ENCODE measurements around the gene KCNMA1.

Gene KCNMA1

GRCh38 chr10:77309509-77309908 lies 328.1 kb downstream of the KCNMA1 start:
- Histone ChIP-seq H3K36me3 (ENCODE audit: control insufficient read depth, insufficient read depth, low read length) (no peaks in the 10 kb centered on the region), H3K9me3 (ENCODE audit: control insufficient read depth, insufficient read depth, low read length) (no peaks in the 10 kb centered on the region), H3K4me1 (ENCODE audit: control insufficient read depth, insufficient read depth, low read length) (peaks cover 8% of the 10 kb centered on the region)

DNA sequence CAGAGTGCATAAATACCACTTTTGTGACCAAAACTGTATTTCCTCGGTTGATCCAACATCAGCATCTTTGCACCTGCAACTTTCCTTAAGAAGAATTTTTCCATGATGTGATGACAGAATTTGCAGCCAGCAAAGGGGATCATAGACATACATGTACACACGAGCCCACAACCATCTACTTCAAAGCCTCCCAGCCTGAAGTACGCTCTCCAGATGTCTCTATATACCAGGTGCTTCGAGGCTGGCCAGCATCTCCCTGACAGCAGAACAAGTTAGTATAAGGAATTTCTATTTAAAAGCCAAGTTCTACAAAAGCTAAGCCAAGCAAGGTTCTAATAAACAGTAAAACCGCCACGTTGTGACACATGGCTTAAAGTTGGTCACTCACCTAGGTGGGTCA lies 328.5 kb downstream of the KCNMA1 start:
- Histone ChIP-seq H3K4me1 (ENCODE audit: control insufficient read depth, insufficient read depth, low read length) (peaks cover 4% of the 10 kb centered on the region), H3K27me3 (ENCODE audit: control insufficient read depth, insufficient read depth, low read length) (no peaks in the 10 kb centered on the region), H3K9me3 (ENCODE audit: control insufficient read depth, insufficient read depth, low read length) (no peaks in the 10 kb centered on the region), H3K9ac (ENCODE audit: low read depth, low read length) (no peak overlapping the region), H3K4me3 (ENCODE audit: low read depth, low read length) (no peak overlapping the region), H3K36me3 (ENCODE audit: control insufficient read depth, insufficient read depth, low read length) (no peaks in the 10 kb centered on the region)

More at GRCh38 chr10:77309509-77309908, 328.1 kb downstream of the KCNMA1 start:
- no peak overlapping the region for H3K4me3 ChIP-seq (ENCODE audit: low read depth, low read length)
- H3K27me3 ChIP-seq (ENCODE audit: control insufficient read depth, insufficient read depth, low read length) = no peaks in the 10 kb centered on the region
- no peak overlapping the region for H3K9ac ChIP-seq (ENCODE audit: low read depth, low read length)

GRCh38 chr10:77308084-77308732 lies 329.4 kb downstream of the KCNMA1 start:
- no peaks in the 10 kb centered on the region for H3K36me3 ChIP-seq (ENCODE audit: control insufficient read depth, insufficient read depth, low read length)
- H3K4me3 ChIP-seq (ENCODE audit: low read depth, low read length) = no peak overlapping the region
- no peaks in the 10 kb centered on the region for H3K9me3 ChIP-seq (ENCODE audit: control insufficient read depth, insufficient read depth, low read length)
- H3K9ac ChIP-seq (ENCODE audit: low read depth, low read length) = no peak overlapping the region
- H3K4me1 ChIP-seq (ENCODE audit: control insufficient read depth, insufficient read depth, low read length) = no peaks in the 10 kb centered on the region
- H3K27me3 ChIP-seq (ENCODE audit: control insufficient read depth, insufficient read depth, low read length) = no peaks in the 10 kb centered on the region

DNA sequence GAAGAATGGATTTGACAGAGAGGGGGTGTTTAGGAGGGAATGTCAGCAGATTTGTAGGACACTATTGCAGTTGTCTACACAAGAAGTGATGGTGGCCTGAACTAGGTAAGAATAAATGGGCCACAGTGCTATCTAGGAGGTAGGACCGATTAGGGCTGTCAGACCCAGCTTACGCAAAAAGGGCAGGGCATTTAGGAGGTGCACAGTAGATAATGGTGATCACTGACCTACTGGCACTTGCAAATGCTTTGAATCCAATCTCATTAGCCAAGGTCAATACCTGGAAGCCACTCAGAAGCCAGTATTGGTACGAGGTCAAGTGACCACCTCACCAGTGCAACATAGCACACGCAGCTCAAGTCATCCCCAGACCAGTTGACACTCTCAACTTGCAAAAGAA lies 330.9 kb downstream of the KCNMA1 start:
- no peaks in the 10 kb centered on the region for H3K9me3 ChIP-seq (ENCODE audit: control insufficient read depth, insufficient read depth, low read length)

DNA sequence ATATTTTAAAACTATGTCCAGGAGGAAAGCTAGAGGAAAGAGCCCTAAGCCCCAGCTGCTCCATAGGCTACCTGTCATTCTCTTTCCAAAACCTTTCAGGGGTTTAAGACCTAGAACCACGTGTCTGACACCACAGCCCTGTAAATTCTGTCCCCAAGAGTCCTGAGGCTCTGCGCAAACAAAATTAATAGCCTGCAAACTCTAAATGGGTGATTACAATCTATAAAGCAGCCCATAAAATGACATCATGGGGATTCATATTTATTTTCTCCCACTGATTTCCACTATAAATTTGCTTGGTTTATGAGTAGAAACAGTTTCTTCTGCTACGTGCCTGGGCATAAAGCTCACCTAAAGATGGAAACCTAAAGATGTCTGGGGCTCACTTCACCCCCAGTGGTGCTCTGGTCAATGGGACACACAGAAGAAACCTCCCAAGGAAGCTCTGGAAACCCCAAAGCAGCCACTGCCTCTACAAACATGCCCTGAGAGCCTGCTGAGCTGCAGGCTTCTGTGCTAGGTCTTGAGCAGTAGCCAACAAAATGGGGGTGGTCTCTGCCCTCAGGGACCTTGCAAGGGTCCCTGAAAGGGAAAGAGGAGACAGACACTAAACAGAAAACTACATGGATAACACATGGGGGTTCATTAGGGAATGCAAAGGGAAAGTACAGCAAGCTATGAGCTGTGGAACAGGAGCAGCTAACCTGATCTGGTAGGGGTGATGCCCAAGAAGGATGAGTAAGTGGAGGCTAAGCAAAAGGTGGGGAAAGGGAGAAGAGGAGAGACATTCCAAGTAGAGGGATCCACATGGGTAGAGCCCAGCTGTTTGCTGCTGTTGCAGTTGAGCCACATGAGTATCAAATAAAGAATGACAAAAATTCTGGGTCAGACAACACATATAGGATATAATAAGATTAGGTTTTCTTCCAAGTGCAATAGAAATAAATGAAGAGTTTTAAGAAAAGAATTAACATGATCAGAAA lies 331.7 kb downstream of the KCNMA1 start:
- peaks cover 2% of the 10 kb centered on the region for H3K36me3 ChIP-seq (ENCODE audit: control insufficient read depth, insufficient read depth, low read length)
- no peak overlapping the region for H3K9ac ChIP-seq (ENCODE audit: low read depth, low read length)
- no peaks in the 10 kb centered on the region for H3K9me3 ChIP-seq (ENCODE audit: control insufficient read depth, insufficient read depth, low read length)
- H3K27me3 ChIP-seq (ENCODE audit: control insufficient read depth, insufficient read depth, low read length) = no peaks in the 10 kb centered on the region
- H3K4me1 ChIP-seq (ENCODE audit: control insufficient read depth, insufficient read depth, low read length) = no peaks in the 10 kb centered on the region
- no peak overlapping the region for H3K4me3 ChIP-seq (ENCODE audit: low read depth, low read length)

More for the DNA sequence above, 330.9 kb downstream of the KCNMA1 start:
- Histone ChIP-seq H3K4me3 (ENCODE audit: low read depth, low read length) (no peak overlapping the region), H3K27me3 (ENCODE audit: control insufficient read depth, insufficient read depth, low read length) (no peaks in the 10 kb centered on the region), H3K4me1 (ENCODE audit: control insufficient read depth, insufficient read depth, low read length) (no peaks in the 10 kb centered on the region), H3K9ac (ENCODE audit: low read depth, low read length) (no peak overlapping the region), H3K36me3 (ENCODE audit: control insufficient read depth, insufficient read depth, low read length) (peaks cover 2% of the 10 kb centered on the region)

DNA sequence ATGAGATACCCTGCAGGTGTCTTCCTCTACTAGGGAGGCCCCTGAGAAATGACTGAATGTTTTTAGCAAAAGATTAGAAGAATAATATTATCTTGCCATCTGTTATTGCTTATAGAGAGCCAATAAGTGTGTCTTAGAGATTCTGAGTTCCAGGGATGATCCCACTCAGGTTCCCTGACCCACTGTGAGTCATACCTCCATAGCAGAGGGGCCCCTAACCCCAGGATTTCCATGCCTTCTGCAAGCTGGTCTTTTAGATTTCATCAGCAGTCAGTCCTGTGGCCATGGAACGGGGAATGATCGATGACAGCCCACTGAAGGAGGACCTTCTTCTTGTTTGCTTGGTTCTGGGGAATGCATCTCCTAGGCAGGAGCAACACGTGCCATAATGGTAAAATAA lies 333.4 kb downstream of the KCNMA1 start:
- Histone ChIP-seq H3K4me3 (ENCODE audit: low read depth, low read length) (no peak overlapping the region), H3K9ac (ENCODE audit: low read depth, low read length) (no peak overlapping the region), H3K4me1 (ENCODE audit: control insufficient read depth, insufficient read depth, low read length) (no peaks in the 10 kb centered on the region), H3K36me3 (ENCODE audit: control insufficient read depth, insufficient read depth, low read length) (peaks cover 2% of the 10 kb centered on the region), H3K9me3 (ENCODE audit: control insufficient read depth, insufficient read depth, low read length) (no peaks in the 10 kb centered on the region), H3K27me3 (ENCODE audit: control insufficient read depth, insufficient read depth, low read length) (no peaks in the 10 kb centered on the region)

GRCh38 chr10:77301305-77301730 lies 336.3 kb downstream of the KCNMA1 start:
- H3K9me3 ChIP-seq (ENCODE audit: control insufficient read depth, insufficient read depth, low read length) = no peaks in the 10 kb centered on the region
- no peak overlapping the region for H3K9ac ChIP-seq (ENCODE audit: low read depth, low read length)
- no peaks in the 10 kb centered on the region for H3K4me1 ChIP-seq (ENCODE audit: control insufficient read depth, insufficient read depth, low read length)
- H3K4me3 ChIP-seq (ENCODE audit: low read depth, low read length) = no peak overlapping the region
- H3K36me3 ChIP-seq (ENCODE audit: control insufficient read depth, insufficient read depth, low read length) = peaks cover 2% of the 10 kb centered on the region
- H3K27me3 ChIP-seq (ENCODE audit: control insufficient read depth, insufficient read depth, low read length) = no peaks in the 10 kb centered on the region

- Histone ChIP-seq H3K36me3 (ENCODE audit: control insufficient read depth, insufficient read depth, low read length) (peaks cover 2% of the 10 kb centered on the region), H3K9me3 (ENCODE audit: control insufficient read depth, insufficient read depth, low read length) (no peaks in the 10 kb centered on the region), H3K4me3 (ENCODE audit: low read depth, low read length) (no peak overlapping the region), H3K9ac (ENCODE audit: low read depth, low read length) (no peak overlapping the region), H3K4me1 (ENCODE audit: control insufficient read depth, insufficient read depth, low read length) (no peaks in the 10 kb centered on the region), H3K27me3 (ENCODE audit: control insufficient read depth, insufficient read depth, low read length) (no peaks in the 10 kb centered on the region)
Measured at GRCh38 chr10:77300682-77301302, 336.8 kb downstream of the KCNMA1 start.

DNA sequence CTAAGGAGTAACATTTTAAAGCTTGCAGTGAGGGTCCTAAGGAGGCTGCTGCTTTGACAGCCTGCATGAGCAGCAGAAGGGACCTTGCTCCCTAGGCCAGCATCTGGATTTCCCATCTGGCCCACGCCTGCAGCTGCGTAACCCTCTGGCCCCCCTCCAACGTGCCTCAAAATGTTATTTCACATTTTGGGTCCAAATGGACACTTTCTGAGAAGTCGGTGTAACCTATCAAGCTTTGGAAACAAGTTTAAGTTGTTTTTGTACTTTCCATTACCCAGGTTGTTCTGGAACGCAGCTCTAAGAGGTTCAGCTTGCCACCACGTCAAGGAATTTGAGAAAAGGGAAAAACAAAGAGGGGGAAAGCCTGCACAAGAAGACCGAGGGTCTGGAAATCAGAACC lies 338.3 kb downstream of the KCNMA1 start:
- no peaks in the 10 kb centered on the region for H3K4me1 ChIP-seq (ENCODE audit: control insufficient read depth, insufficient read depth, low read length)
- H3K9me3 ChIP-seq (ENCODE audit: control insufficient read depth, insufficient read depth, low read length) = no peaks in the 10 kb centered on the region
- H3K27me3 ChIP-seq (ENCODE audit: control insufficient read depth, insufficient read depth, low read length) = no peaks in the 10 kb centered on the region
- H3K9ac ChIP-seq (ENCODE audit: low read depth, low read length) = no peak overlapping the region
- H3K36me3 ChIP-seq (ENCODE audit: control insufficient read depth, insufficient read depth, low read length) = peaks cover 2% of the 10 kb centered on the region
- H3K4me3 ChIP-seq (ENCODE audit: low read depth, low read length) = no peak overlapping the region

GRCh38 chr10:77297393-77297739 lies 340.2 kb downstream of the KCNMA1 start:
- Histone ChIP-seq H3K4me3 (ENCODE audit: low read depth, low read length) (no peak overlapping the region), H3K9ac (ENCODE audit: low read depth, low read length) (no peak overlapping the region), H3K36me3 (ENCODE audit: control insufficient read depth, insufficient read depth, low read length) (peaks cover under 1% of the 10 kb centered on the region), H3K4me1 (ENCODE audit: control insufficient read depth, insufficient read depth, low read length) (no peaks in the 10 kb centered on the region), H3K27me3 (ENCODE audit: control insufficient read depth, insufficient read depth, low read length) (no peaks in the 10 kb centered on the region), H3K9me3 (ENCODE audit: control insufficient read depth, insufficient read depth, low read length) (no peaks in the 10 kb centered on the region)

- no peaks in the 10 kb centered on the region for H3K4me1 ChIP-seq (ENCODE audit: control insufficient read depth, insufficient read depth, low read length)
Measured at GRCh38 chr10:77296534-77297392, 340.8 kb downstream of the KCNMA1 start.

More at GRCh38 chr10:77296534-77297392, 340.8 kb downstream of the KCNMA1 start:
- no peaks in the 10 kb centered on the region for H3K36me3 ChIP-seq (ENCODE audit: control insufficient read depth, insufficient read depth, low read length)
- H3K27me3 ChIP-seq (ENCODE audit: control insufficient read depth, insufficient read depth, low read length) = no peaks in the 10 kb centered on the region
- no peak overlapping the region for H3K9ac ChIP-seq (ENCODE audit: low read depth, low read length)
- no peaks in the 10 kb centered on the region for H3K9me3 ChIP-seq (ENCODE audit: control insufficient read depth, insufficient read depth, low read length)
- H3K4me3 ChIP-seq (ENCODE audit: low read depth, low read length) = no peak overlapping the region
